IMR-90 (cell line): ENCODE data around the gene KCNJ18. TPM values are rescaled to one million over a fixed set of nuclear protein-coding genes. Genes with fewer than 3 reads are reported as not detected.

Source experiments
- ATAC-seq: fragments of 200-7000 bp; cut with Tn5 transposase; 2 replicates; pipeline ENCODE4 v1.9.1; 2020; ENCODE audit warnings: low read depth, mild to moderate bottlenecking, moderate library complexity
- BruUV-seq: library from RNA; stranded (reverse); fragments of 400-500 nt; replicated peaks from 2 replicates; lab custom pipeline; 2021; lab: Mats Ljungman, UMichigan
- CTCF ChIA-PET: fragments of 300-600 bp; formaldehyde crosslinking; extraction: SDS; loops from one replicate; lab custom pipeline; 2021; ENCODE audit warnings: antibody characterized with exemption; lab: Yijun Ruan, JAX
- POLR2A ChIA-PET: fragments of 300-600 bp; sonication (Branson Sonifier 250); formaldehyde crosslinking; loops from one replicate; lab custom pipeline; 2022; ENCODE audit warnings: antibody characterized with exemption; ENCODE audit not compliant: unreplicated experiment; lab: Charles Lee
- DNase-seq: peaks from one replicate; pipeline ENCODE4 v3.0.0; 2013
- H2AFZ ChIP-seq: replicated peaks from 2 replicates; pipeline ENCODE3; 2013; ENCODE audit warnings: low read length, mild to moderate bottlenecking; ENCODE audit not compliant: poor library complexity
- H2AK5ac ChIP-seq: 2 replicates; pipeline ENCODE4 v1.6.1; 2013; ENCODE audit warnings: low read depth, low read length, inconsistent platforms
- H2AK9ac ChIP-seq: replicated peaks from 2 replicates; pipeline ENCODE3; 2013; ENCODE audit warnings: mild to moderate bottlenecking, low read depth, low read length, moderate library complexity; ENCODE audit not compliant: poor library complexity
- H2BK120ac ChIP-seq: 2 replicates; pipeline ENCODE4 v1.6.1; 2013; ENCODE audit warnings: low read depth, low read length, inconsistent platforms
- H2BK15ac ChIP-seq: 3 replicates; pipeline ENCODE4 v1.6.1; 2013; ENCODE audit warnings: low read depth, low read length, inconsistent platforms
- H2BK20ac ChIP-seq: 2 replicates; pipeline ENCODE4 v1.6.1; 2013; ENCODE audit warnings: low read depth, mild to moderate bottlenecking, inconsistent platforms, low read length, moderate library complexity
- H2BK5ac ChIP-seq: 2 replicates; pipeline ENCODE4 v1.6.1; 2013; ENCODE audit warnings: mild to moderate bottlenecking, low read depth, low read length, inconsistent platforms; ENCODE audit not compliant: poor library complexity, severe bottlenecking
- H3K14ac ChIP-seq: replicated peaks from 2 replicates; pipeline ENCODE4 v1.6.1; 2013; ENCODE audit warnings: low read depth, low read length, inconsistent platforms
- H3K18ac ChIP-seq: 2 replicates; pipeline ENCODE4 v1.6.1; 2013; ENCODE audit warnings: low read depth, low read length, control low read depth
- H3K23ac ChIP-seq: 2 replicates; pipeline ENCODE4 v1.6.1; 2013; ENCODE audit warnings: low read depth, low read length, inconsistent platforms
- H3K27ac ChIP-seq: 2 replicates; pipeline ENCODE4 v1.5.1; 2013; ENCODE audit warnings: mild to moderate bottlenecking, control low read depth, low read length; ENCODE audit not compliant: insufficient read depth
- H3K27me3 ChIP-seq: 2 replicates; pipeline ENCODE4 v1.6.1; 2013; ENCODE audit warnings: low read length; ENCODE audit not compliant: control insufficient read depth, insufficient read depth
- H3K36me3 ChIP-seq: 2 replicates; pipeline ENCODE4 v1.6.1; 2013; ENCODE audit warnings: low read length, mixed read lengths; ENCODE audit not compliant: control insufficient read depth, insufficient read depth
- H3K4ac ChIP-seq: 2 replicates; pipeline ENCODE4 v1.6.1; 2013; ENCODE audit warnings: low read depth, low read length, inconsistent platforms
- H3K4me1 ChIP-seq: 2 replicates; pipeline ENCODE4 v1.6.1; 2013; ENCODE audit warnings: low read length, mixed read lengths; ENCODE audit not compliant: control insufficient read depth, insufficient read depth
- H3K4me2 ChIP-seq: 2 replicates; pipeline ENCODE4 v1.6.1; 2013; ENCODE audit warnings: low read depth, mild to moderate bottlenecking, control low read depth, low read length, moderate library complexity
- H3K4me3 ChIP-seq: 2 replicates; pipeline ENCODE4 v1.5.1; 2013; ENCODE audit warnings: low read depth, mild to moderate bottlenecking, control low read depth, low read length, moderate library complexity; ENCODE audit not compliant: insufficient read depth
- H3K56ac ChIP-seq: 2 replicates; pipeline ENCODE4 v1.6.1; 2013; ENCODE audit warnings: low read length, inconsistent platforms; ENCODE audit not compliant: insufficient read depth; ENCODE audit errors: extremely low read depth
- H3K79me1 ChIP-seq, 2 experiments: 2 replicates each; pipeline ENCODE4 v1.6.1; 2013; ENCODE audit warnings: low read length in 2 of 2, inconsistent platforms in 1 of 2, low read depth in 1 of 2
- H3K9ac ChIP-seq: 2 replicates; pipeline ENCODE4 v1.6.1; 2013; ENCODE audit warnings: low read depth, low read length, control low read depth
- H3K9me1 ChIP-seq: 2 replicates; pipeline ENCODE4 v1.6.1; 2013; ENCODE audit warnings: low read length, inconsistent platforms; ENCODE audit not compliant: insufficient read depth
- H3K9me3 ChIP-seq: 2 replicates; pipeline ENCODE4 v1.6.1; 2013; ENCODE audit warnings: low read length; ENCODE audit not compliant: control insufficient read depth, insufficient read depth
- H4K20me1 ChIP-seq: 2 replicates; pipeline ENCODE4 v1.6.1; 2013; ENCODE audit warnings: low read length, inconsistent platforms; ENCODE audit not compliant: insufficient read depth
- H4K5ac ChIP-seq: 2 replicates; pipeline ENCODE4 v1.6.1; 2013; ENCODE audit warnings: mild to moderate bottlenecking, low read depth, low read length, control low read depth
- H4K8ac ChIP-seq, 2 experiments: 2 replicates each; pipeline ENCODE4 v1.6.1; 2013; ENCODE audit warnings: low read depth in 2 of 2, low read length in 2 of 2, control low read depth in 1 of 2, inconsistent platforms in 1 of 2
- H4K91ac ChIP-seq: 2 replicates; pipeline ENCODE4 v1.6.1; 2013; ENCODE audit warnings: low read depth, low read length, inconsistent platforms; ENCODE audit not compliant: insufficient read depth
- BHLHE40 ChIP-seq: fragments of 150-350 bp; IDR thresholded peaks from 2 replicates; pipeline ENCODE4 v1.6.1; 2016; ENCODE audit warnings: mild to moderate bottlenecking, low read depth, low read length
- CEBPB ChIP-seq: IDR thresholded peaks from 2 replicates; pipeline ENCODE4 v1.6.1; 2012; ENCODE audit warnings: low read depth, low read length, improper control_type of control experiment
- CHD1 ChIP-seq: IDR thresholded peaks from 2 replicates; pipeline ENCODE4 v1.6.1; 2012; ENCODE audit warnings: low read depth, low read length, improper control_type of control experiment
- MAFK ChIP-seq: IDR thresholded peaks from 2 replicates; pipeline ENCODE4 v1.6.1; 2012; ENCODE audit warnings: low read depth, low read length, improper control_type of control experiment
- MAZ ChIP-seq: IDR thresholded peaks from 2 replicates; pipeline ENCODE4 v1.6.1; 2012; ENCODE audit warnings: low read depth, mild to moderate bottlenecking, low read length, improper control_type of control experiment, moderate library complexity, borderline replicate concordance
- MXI1 ChIP-seq: IDR thresholded peaks from 2 replicates; pipeline ENCODE4 v1.6.1; 2012; ENCODE audit warnings: low read depth, mild to moderate bottlenecking, low read length, moderate library complexity, borderline replicate concordance
- POLR2A ChIP-seq: IDR thresholded peaks from 2 replicates; pipeline ENCODE4 v1.6.1; 2012; ENCODE audit warnings: mild to moderate bottlenecking, low read depth, low read length
- RAD21 ChIP-seq: IDR thresholded peaks from 2 replicates; pipeline ENCODE4 v1.6.1; 2012; ENCODE audit warnings: low read length, improper control_type of control experiment
- RCOR1 ChIP-seq: IDR thresholded peaks from 2 replicates; pipeline ENCODE4 v1.6.1; 2012; ENCODE audit warnings: mild to moderate bottlenecking, low read length, improper control_type of control experiment; ENCODE audit not compliant: insufficient replicate concordance
- RFX5 ChIP-seq: IDR thresholded peaks from 2 replicates; pipeline ENCODE4 v1.8.0; 2012; ENCODE audit warnings: low read depth, mild to moderate bottlenecking, low read length, moderate library complexity
- SMC3 ChIP-seq: fragments of 150-350 bp; IDR thresholded peaks from 2 replicates; pipeline ENCODE4 v1.6.1; 2016; ENCODE audit warnings: low read depth, mild to moderate bottlenecking, antibody characterized with exemption, low read length, moderate library complexity
- WGBS, 2 experiments: methylation state at CpG; one replicate each; pipeline versions ENCODE4 v1.1.5 to v1.1.7; 2013; ENCODE audit warnings: missing lambda C conversion rate in 2 of 2; ENCODE audit not compliant: insufficient read length in 1 of 2; ENCODE audit errors: extremely low coverage in 2 of 2; 5-methylcytosine and 5-hydroxymethylcytosine counted together
- dilution Hi-C: fragments of 300-500 bp; cut with HindIII; formaldehyde crosslinking; loops from one replicate; pipeline ENCODE4 v1.14.3; 2018; ENCODE audit warnings: low sequenced_read_pairs; ENCODE audit not compliant: unreplicated experiment
- in situ Hi-C: fragments of 300-500 bp; cut with MboI; formaldehyde crosslinking; loops from 3 replicates; pipeline ENCODE4 v1.14.3; 2019; ENCODE audit warnings: low sequenced_read_pairs, inconsistent platforms, mixed read lengths
- intact Hi-C: fragments of 100-400 bp; cut with micrococcal nuclease; formaldehyde crosslinking; loops from 2 replicates; pipeline ENCODE4 v1.10.0; 2022
- polyA plus RNA-seq, 3 experiments: library from polyadenylated mRNA; depleted of rRNA; stranded (reverse); fragments of >200 nt; gene quantifications; 2 replicates each; pipeline ENCODE4 v1.2.3, GENCODE V29; 2012; ENCODE audit warnings: low replicate concordance in 1 of 3
- total RNA-seq: library from RNA; depleted of rRNA; stranded (reverse); fragments of >200 nt; gene quantifications from 2 replicates; pipeline ENCODE4 v1.2.3, GENCODE V29; 2012
- TF ChIP-seq, protein P1 (sequence below): fragments of 150-350 bp; IDR thresholded peaks from 2 replicates; pipeline ENCODE4 v1.6.1; 2016; ENCODE audit warnings: low read depth, mild to moderate bottlenecking, low read length, moderate library complexity, borderline replicate concordance
- TF ChIP-seq, protein P2 (sequence below): conservative IDR thresholded peaks from 2 replicates; pipeline ENCODE4 v1.5.1; 2012; ENCODE audit warnings: mild to moderate bottlenecking, low read depth, low read length, improper control_type of control experiment
- TF ChIP-seq, protein P3 (sequence below): fragments of 150-350 bp; IDR thresholded peaks from 2 replicates; pipeline ENCODE4 v1.6.1; 2017; ENCODE audit warnings: mild to moderate bottlenecking, antibody characterized with exemption, low read length, low read depth

Gene KCNJ18
- total and polyA plus RNA-seq, 2 of the 4 experiments (the other 2 are of a cell fraction): not detected

DNA sequence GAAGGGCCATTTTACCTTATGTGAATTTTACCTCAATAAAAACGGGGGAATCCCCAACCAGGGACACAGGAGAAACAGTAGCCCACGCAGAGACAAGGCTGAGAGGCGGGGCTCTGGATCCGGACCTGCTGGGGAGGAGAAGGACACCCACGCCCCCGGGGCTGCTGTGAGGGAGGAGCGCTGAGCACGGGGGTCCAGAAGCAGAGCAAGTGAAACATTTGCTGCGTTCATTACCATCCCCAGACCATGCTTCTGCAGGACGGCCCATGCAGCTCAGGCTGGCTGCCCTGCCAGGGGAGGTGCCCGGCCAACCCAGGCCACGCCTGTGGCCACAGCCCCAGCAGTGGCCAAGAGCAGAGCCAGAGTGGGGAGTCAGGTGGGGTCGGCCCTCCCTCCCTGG is 50.0 kb downstream of the KCNJ18 start:
- H3K9me3 ChIP-seq: peaks cover 7% of the 10 kb centered on the region; the same call in 1 of the 2 replicates
- TF ChIP-seq RFX5 (no peak), RCOR1 (no peak), BHLHE40 (no peak), RAD21 (no peak), MAZ (no peak), MAFK (no peak), MXI1 (no peak), CHD1 (no peak), CEBPB (no peak), POLR2A (no peak), SMC3 (no peak)
- TF ChIP-seq, protein P1, sequence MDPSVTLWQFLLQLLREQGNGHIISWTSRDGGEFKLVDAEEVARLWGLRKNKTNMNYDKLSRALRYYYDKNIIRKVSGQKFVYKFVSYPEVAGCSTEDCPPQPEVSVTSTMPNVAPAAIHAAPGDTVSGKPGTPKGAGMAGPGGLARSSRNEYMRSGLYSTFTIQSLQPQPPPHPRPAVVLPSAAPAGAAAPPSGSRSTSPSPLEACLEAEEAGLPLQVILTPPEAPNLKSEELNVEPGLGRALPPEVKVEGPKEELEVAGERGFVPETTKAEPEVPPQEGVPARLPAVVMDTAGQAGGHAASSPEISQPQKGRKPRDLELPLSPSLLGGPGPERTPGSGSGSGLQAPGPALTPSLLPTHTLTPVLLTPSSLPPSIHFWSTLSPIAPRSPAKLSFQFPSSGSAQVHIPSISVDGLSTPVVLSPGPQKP: no peak
- TF ChIP-seq, protein P2, sequence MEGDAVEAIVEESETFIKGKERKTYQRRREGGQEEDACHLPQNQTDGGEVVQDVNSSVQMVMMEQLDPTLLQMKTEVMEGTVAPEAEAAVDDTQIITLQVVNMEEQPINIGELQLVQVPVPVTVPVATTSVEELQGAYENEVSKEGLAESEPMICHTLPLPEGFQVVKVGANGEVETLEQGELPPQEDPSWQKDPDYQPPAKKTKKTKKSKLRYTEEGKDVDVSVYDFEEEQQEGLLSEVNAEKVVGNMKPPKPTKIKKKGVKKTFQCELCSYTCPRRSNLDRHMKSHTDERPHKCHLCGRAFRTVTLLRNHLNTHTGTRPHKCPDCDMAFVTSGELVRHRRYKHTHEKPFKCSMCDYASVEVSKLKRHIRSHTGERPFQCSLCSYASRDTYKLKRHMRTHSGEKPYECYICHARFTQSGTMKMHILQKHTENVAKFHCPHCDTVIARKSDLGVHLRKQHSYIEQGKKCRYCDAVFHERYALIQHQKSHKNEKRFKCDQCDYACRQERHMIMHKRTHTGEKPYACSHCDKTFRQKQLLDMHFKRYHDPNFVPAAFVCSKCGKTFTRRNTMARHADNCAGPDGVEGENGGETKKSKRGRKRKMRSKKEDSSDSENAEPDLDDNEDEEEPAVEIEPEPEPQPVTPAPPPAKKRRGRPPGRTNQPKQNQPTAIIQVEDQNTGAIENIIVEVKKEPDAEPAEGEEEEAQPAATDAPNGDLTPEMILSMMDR: no peak
- TF ChIP-seq, protein P3, sequence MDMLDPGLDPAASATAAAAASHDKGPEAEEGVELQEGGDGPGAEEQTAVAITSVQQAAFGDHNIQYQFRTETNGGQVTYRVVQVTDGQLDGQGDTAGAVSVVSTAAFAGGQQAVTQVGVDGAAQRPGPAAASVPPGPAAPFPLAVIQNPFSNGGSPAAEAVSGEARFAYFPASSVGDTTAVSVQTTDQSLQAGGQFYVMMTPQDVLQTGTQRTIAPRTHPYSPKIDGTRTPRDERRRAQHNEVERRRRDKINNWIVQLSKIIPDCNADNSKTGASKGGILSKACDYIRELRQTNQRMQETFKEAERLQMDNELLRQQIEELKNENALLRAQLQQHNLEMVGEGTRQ: no peak
- no peak for ATAC-seq
- WGBS, 2 experiments: 40% methylated on average over 4 of the region's 13 CpGs; no CpG with 5 or more reads in 1 of the 2 experiments
- intact Hi-C loops (no loop called here), dilution Hi-C loops (no loop called here), in situ Hi-C loops (no loop called here)
- ChIA-PET CTCF (no interaction called here), POLR2A (no interaction called here)
- no peak overlapping the region for H2BK15ac ChIP-seq
- no peaks in the 10 kb centered on the region for H3K36me3 ChIP-seq
- no peak overlapping the region for H2AFZ ChIP-seq
- H3K56ac ChIP-seq: no peak overlapping the region
- no peak overlapping the region for H3K4ac ChIP-seq
- H3K27ac ChIP-seq: no peak overlapping the region
- no peak overlapping the region for H2AK9ac ChIP-seq
- no peak overlapping the region for H3K4me3 ChIP-seq
- no peak overlapping the region for H4K8ac ChIP-seq
- H3K9ac ChIP-seq: no peak overlapping the region
- H3K14ac ChIP-seq: no peak overlapping the region
- H3K4me1 ChIP-seq: no peaks in the 10 kb centered on the region
- no peak overlapping the region for H2BK20ac ChIP-seq
- no peak overlapping the region for H3K18ac ChIP-seq
- H4K20me1 ChIP-seq: no peaks in the 10 kb centered on the region
- no TSS peak for BruUV-seq
- no peak overlapping the region for H2BK5ac ChIP-seq
- no peak overlapping the region for H2AK5ac ChIP-seq
- no peaks in the 10 kb centered on the region for H3K9me1 ChIP-seq
- H3K23ac ChIP-seq: no peak overlapping the region
- H3K79me1 ChIP-seq: no peaks in the 10 kb centered on the region
- no peaks in the 10 kb centered on the region for H3K27me3 ChIP-seq
- H2BK120ac ChIP-seq: no peak overlapping the region
- no peak overlapping the region for H4K5ac ChIP-seq
- no peak overlapping the region for H3K4me2 ChIP-seq
- DNase-seq: no peak
- no peak overlapping the region for H4K91ac ChIP-seq
